Spleen (tissue), 7 donors: Measurements from ENCODE around the gene CDKN1B.

Source experiments
- POLR2A ChIP-seq, 3 donors: fragments of 450-650 bp; IDR thresholded peaks; one replicate each; pipeline ENCODE4 v1.5.1; 2017; ENCODE audit warnings: antibody characterized with exemption in 3 of 3, mild to moderate bottlenecking in 1 of 3
- POLR2AphosphoS5 ChIP-seq, 3 donors: sonication (generic); formaldehyde crosslinking; IDR thresholded peaks; one replicate each; pipeline ENCODE4 v1.5.1; 2017; ENCODE audit warnings: antibody characterized with exemption in 3 of 3
- TF ChIP-seq, protein P1 (sequence below), 11 experiments: fragments of 200-600 bp in 7 of 11; fragments of 450-650 bp in 4 of 11; sonication (generic) in 4 of 11; IDR thresholded peaks in 8 of 11; conservative IDR thresholded peaks in 3 of 11; 1 replicate in 7 of 11; 2 replicates in 4 of 11; pipeline versions ENCODE4 v1.4.0 to v1.8.0; 2016 to 2021; ENCODE audit warnings: antibody characterized with exemption in 11 of 11, inconsistent platforms in 4 of 11, mild to moderate bottlenecking in 1 of 11
- donor health status: DM: no; HTN: no; CAD: no; lungs with moderate emphysema.
- donor health status: DM: no; HTN: no; CAD: no.
- donor health status: DM: no; HTN: no; CAD: no.

DNA sequence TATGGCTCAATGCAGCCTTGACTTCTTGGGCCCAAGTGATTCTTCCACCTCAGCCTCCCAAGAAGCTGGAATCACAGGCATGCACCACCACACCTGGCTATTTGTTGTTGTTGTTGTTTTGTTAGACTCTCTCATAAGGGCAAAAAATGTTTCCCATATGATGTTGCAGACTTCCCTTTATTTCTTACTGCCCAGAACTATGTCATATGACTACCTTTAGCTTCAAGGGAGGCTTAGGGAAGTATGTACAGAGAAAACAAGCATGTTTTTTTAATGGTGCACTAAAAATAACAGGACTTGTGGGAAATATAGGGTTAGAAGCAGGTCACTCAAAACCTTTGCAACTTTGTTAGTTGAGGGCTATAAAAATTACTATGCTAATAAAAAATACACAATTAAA, 16.9 kb upstream of the CDKN1B start:
- TF ChIP-seq, protein P1, sequence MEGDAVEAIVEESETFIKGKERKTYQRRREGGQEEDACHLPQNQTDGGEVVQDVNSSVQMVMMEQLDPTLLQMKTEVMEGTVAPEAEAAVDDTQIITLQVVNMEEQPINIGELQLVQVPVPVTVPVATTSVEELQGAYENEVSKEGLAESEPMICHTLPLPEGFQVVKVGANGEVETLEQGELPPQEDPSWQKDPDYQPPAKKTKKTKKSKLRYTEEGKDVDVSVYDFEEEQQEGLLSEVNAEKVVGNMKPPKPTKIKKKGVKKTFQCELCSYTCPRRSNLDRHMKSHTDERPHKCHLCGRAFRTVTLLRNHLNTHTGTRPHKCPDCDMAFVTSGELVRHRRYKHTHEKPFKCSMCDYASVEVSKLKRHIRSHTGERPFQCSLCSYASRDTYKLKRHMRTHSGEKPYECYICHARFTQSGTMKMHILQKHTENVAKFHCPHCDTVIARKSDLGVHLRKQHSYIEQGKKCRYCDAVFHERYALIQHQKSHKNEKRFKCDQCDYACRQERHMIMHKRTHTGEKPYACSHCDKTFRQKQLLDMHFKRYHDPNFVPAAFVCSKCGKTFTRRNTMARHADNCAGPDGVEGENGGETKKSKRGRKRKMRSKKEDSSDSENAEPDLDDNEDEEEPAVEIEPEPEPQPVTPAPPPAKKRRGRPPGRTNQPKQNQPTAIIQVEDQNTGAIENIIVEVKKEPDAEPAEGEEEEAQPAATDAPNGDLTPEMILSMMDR (IDR thresholded peaks at IDR 0.05 in 8 of 11, conservative IDR thresholded peaks at IDR 0.05 in 3 of 11), result no peak
- TF ChIP-seq POLR2A (IDR thresholded peaks at IDR 0.05) (no peak), POLR2AphosphoS5 (IDR thresholded peaks at IDR 0.05) (no peak)
